Measurements from ENCODE around the gene FGF2. TPM values are rescaled to one million over a fixed set of nuclear protein-coding genes. Genes with fewer than 3 reads are reported as not detected.
A peak's percentile ranks its signal among the peaks of the same experiment; 100 is the strongest.

FGF2 gene
- total RNA-seq, 1 experiment from 2014 or later: 115 TPM

DNA sequence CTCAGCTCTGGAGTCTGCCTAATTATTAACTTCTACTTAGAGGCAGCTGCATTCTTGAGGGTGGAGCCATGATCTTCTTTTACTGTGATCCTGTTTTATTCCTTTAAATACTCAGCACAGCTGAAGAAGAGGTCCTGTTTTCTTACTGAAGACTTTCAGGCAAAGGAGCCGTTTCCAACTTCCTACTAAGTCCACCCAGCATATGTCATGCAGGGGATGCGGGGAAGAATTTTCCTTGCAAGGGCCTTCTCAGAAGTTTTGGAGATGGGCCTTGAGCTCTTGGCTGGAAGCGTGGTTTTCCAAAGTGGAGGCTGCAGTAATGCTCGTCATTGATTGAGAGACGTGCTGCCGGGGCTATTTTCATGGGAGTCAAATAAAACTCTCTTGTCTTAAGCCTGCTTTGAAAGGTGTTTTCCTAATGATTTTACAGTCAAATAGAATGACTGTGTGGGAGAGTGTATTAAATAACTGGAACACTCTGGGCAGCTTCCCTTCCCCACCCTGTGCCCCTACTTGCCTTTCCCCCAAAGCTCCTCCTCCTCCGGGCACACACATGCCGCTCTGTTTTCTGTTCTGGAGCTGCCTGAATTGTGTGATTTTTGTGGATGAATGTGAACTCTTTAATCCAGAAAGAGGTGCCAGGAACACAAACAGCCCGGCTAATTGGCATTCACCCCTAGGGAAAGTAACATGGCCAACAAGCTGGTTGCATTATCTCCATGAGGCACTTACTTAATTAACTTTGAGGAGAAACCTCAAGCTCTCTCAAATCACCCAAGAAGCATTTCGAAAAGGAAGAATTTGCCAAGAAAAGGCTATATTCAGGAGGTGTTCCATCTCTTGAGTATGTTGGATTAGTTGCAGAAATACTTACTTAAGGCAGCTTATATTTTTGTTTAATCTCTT lies 28.1 kb downstream of the FGF2 start:
- CTCF ChIA-PET: interaction anchor here (0.5 to 1.8 kb wide), 7 partner anchors 10 to 1515 kb away, joined by 3 to 6 read pairs (median 4); partner anchors contain the start of gene NUDT6
- Mint-ChIP-seq H3K27me3 (ENCODE audit: low read depth) (no peaks in the 10 kb centered on the region), H3K4me3 (peak overlapping the region; percentile 29), H3K36me3 (peaks cover 8% of the 10 kb centered on the region; the same call in 1 of the 2 replicates), H3K9me3 (no peaks in the 10 kb centered on the region), H3K4me1 (peaks cover 88% of the 10 kb centered on the region), H3K27ac (peak overlapping the region; percentile 91)
- ATAC-seq (peak; percentile 22), DNase-seq (ENCODE audit: low spot score) (no peak)
- POLR2A ChIA-PET: interaction anchor here (1.7 kb wide), 1 partner anchor 10 kb away, joined by 4 read pairs; no protein-coding TSS in a partner anchor
- no peak for TF ChIP-seq ELF4 (CRISPR knock-in tag; IDR thresholded peaks at IDR 0.05; ENCODE audit: low read depth)
- TF ChIP-seq, protein P1, sequence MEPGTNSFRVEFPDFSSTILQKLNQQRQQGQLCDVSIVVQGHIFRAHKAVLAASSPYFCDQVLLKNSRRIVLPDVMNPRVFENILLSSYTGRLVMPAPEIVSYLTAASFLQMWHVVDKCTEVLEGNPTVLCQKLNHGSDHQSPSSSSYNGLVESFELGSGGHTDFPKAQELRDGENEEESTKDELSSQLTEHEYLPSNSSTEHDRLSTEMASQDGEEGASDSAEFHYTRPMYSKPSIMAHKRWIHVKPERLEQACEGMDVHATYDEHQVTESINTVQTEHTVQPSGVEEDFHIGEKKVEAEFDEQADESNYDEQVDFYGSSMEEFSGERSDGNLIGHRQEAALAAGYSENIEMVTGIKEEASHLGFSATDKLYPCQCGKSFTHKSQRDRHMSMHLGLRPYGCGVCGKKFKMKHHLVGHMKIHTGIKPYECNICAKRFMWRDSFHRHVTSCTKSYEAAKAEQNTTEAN (CRISPR knock-in tag; IDR thresholded peaks at IDR 0.05): no peak
- no peak for TF ChIP-seq ZNF232 (CRISPR knock-in tag; IDR thresholded peaks at IDR 0.05)

DNA sequence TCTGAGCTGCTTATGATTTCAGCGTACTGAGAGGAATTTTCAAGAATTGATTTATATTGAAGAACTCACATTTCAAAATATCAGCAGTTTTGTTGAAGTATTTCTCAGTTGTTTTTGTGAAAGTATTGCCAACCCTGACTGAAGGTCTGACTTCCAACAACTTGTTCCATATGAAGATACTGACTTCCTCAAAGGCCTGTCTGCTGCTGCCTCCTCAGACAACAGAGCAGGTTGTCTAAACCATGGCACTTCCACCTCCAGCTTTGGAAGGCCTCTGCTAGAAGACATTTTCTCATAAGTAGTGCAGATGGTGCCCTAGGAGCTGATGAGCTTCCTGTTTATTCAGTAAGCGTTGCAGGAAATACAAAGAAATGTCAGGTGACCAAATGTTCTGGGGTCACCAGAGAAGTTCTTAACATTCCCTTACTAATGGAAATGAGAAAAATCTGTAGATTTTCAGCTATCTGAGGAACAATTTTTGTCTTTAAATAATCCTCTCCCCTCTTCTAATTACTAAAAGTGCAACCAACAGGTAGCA lies 28.8 kb downstream of the FGF2 start:
- ChIA-PET CTCF (interaction anchor here (0.5 to 1.8 kb wide), 6 partner anchors 11 to 1515 kb away, joined by 3 to 6 read pairs (median 4); partner anchors contain the start of gene NUDT6), POLR2A (interaction anchor here (1.7 kb wide), 1 partner anchor 10 kb away, joined by 4 read pairs; no protein-coding TSS in a partner anchor)
- Mint-ChIP-seq H3K27ac (peak overlapping the region; percentile 91), H3K27me3 (ENCODE audit: low read depth) (no peaks in the 10 kb centered on the region), H3K4me3 (peak overlapping the region; percentile 29; the same call in 1 of the 2 replicates), H3K9me3 (no peaks in the 10 kb centered on the region), H3K4me1 (peaks cover 84% of the 10 kb centered on the region), H3K36me3 (peaks cover 8% of the 10 kb centered on the region; the same call in 1 of the 2 replicates)
- DNase-seq (ENCODE audit: low spot score) (no peak), ATAC-seq (no peak)
- no peak for TF ChIP-seq ZNF138 (CRISPR knock-in tag; conservative IDR thresholded peaks at IDR 0.05)
- TF ChIP-seq TP53 (CRISPR knock-in tag; IDR thresholded peaks at IDR 0.05): no peak
- peak; percentile 27; the same call in 1 of the 2 replicates for TF ChIP-seq USF2 (CRISPR knock-in tag; IDR thresholded peaks at IDR 0.05)
- no peak for TF ChIP-seq FOXP1 (CRISPR knock-in tag; IDR thresholded peaks at IDR 0.05; ENCODE audit: borderline replicate concordance)
- TF ChIP-seq MYBL2 (CRISPR knock-in tag; IDR thresholded peaks at IDR 0.05): no peak
- TF ChIP-seq NR2C2 (CRISPR knock-in tag; IDR thresholded peaks at IDR 0.05): no peak

DNA sequence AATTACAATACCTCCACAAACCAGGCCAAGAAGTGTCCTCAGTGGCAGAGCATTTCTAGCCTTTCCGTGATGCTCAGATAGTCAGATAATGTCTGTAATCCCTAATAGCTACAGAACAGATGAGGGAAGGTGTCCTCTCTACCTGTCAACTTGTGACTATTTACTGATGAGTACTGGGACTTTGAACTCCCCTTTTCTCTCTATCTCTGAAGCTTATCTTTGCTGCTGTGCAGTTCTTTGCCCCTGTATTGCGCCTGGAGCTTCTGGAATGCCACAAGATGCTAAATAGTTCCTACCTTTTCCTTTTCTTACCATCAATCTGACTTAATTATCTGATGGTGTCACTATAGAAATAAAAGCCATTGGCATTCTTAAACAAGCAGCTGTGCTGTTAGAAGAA lies 30.5 kb downstream of the FGF2 start:
- Mint-ChIP-seq H3K27me3 (ENCODE audit: low read depth) (no peaks in the 10 kb centered on the region), H3K4me3 (no peak overlapping the region), H3K9me3 (no peaks in the 10 kb centered on the region), H3K36me3 (peaks cover 6% of the 10 kb centered on the region; the same call in 1 of the 2 replicates), H3K4me1 (peaks cover 85% of the 10 kb centered on the region), H3K27ac (no peak overlapping the region)
- CTCF ChIA-PET: interaction anchor here (0.6 to 1.4 kb wide), 3 partner anchors 51 to 100 kb away, joined by 3 to 4 read pairs (median 4); no protein-coding TSS in a partner anchor
- POLR2A ChIA-PET: interaction anchor here (0.6 to 1.0 kb wide), 2 partner anchors 27 to 101 kb away, joined by 3 to 9 read pairs; no protein-coding TSS in a partner anchor
- no peak for DNase-seq (ENCODE audit: low spot score)
- no peak for ATAC-seq
- TF ChIP-seq CBFB (CRISPR knock-in tag; IDR thresholded peaks at IDR 0.05; ENCODE audit: low read depth) (no peak), AR (CRISPR knock-in tag; IDR thresholded peaks at IDR 0.05) (no peak), PRDM15 (CRISPR knock-in tag; IDR thresholded peaks at IDR 0.05) (no peak), MYBL2 (CRISPR knock-in tag; IDR thresholded peaks at IDR 0.05) (no peak), SP1 (CRISPR knock-in tag; conservative IDR thresholded peaks at IDR 0.05) (no peak), ZSCAN18 (CRISPR knock-in tag; IDR thresholded peaks at IDR 0.05) (no peak)
- TF ChIP-seq, protein P2, sequence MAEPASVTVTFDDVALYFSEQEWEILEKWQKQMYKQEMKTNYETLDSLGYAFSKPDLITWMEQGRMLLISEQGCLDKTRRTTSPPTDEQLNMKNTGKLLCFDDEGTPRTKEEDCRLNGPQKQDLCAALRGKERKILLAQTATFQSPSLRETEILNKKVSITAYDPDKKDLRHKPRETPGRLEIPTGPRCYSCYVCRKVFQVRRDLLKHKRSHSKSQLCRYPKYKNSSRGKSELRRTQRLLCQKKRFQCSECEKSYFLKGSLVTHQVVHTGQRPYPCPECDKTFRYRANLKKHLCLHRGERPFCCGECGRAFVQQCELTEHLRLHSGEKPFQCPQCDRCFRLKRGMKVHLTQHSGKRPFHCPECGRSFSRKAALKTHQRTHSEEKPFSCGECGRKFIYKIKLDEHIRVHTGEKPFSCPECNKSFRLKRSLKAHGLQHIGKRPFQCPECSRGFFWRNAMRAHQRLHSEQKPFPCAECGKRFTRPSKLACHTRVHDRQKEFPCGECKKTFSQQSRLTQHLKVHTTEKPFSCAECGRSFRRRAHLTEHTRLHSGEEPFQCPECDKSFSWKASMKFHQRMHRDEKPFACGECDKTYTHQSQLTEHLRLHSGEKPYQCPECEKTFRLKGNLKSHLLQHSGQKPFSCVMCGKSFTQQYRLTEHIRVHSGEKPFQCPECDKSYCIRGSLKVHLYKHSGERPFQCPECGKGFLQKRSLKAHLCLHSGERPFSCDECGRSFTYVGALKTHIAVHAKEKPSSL (CRISPR knock-in tag; conservative IDR thresholded peaks at IDR 0.05): no peak
